GM12875 (cell line): Measurements from ENCODE around the gene CXCL1.

Experiments
- H3K4me3 ChIP-seq: one replicate; pipeline ENCODE4 v1.5.1; 2011; ENCODE audit warnings: low read depth, low read length, control low read depth
- CTCF ChIP-seq: IDR thresholded peaks from 2 replicates; pipeline ENCODE4 v1.5.1; 2011; ENCODE audit warnings: low read depth, mild to moderate bottlenecking, control low read depth, inconsistent platforms, low read length, moderate library complexity, borderline replicate concordance; ENCODE audit not compliant: insufficient read depth

Gene CXCL1

GRCh38 chr4:73832651-73833237, 36.4 kb upstream of the CXCL1 start:
- TF ChIP-seq CTCF = no peak

GRCh38 chr4:73836373-73837279, 32.6 kb upstream of the CXCL1 start, which contains the start of gene CXCL6:
Gene CXCL6 (plus strand): TSS chr4:73836678. CDS start chr4:73836751, 73 bp downstream.
- TF ChIP-seq CTCF = no peak
- H3K4me3 ChIP-seq = no peak within 1 kb of the TSS

More at GRCh38 chr4:73832651-73833237, 36.4 kb upstream of the CXCL1 start:
- H3K4me3 ChIP-seq = no peak overlapping the region

- TF ChIP-seq CTCF = no peak
- no peak overlapping the region for H3K4me3 ChIP-seq
Measured at GRCh38 chr4:73839071-73839470, 30.1 kb upstream of the CXCL1 start.

- no peak overlapping the region for H3K4me3 ChIP-seq
- TF ChIP-seq CTCF = no peak
Measured at GRCh38 chr4:73839715-73840114, 29.5 kb upstream of the CXCL1 start.

- no peak for TF ChIP-seq CTCF
- H3K4me3 ChIP-seq = no peak overlapping the region
Measured at GRCh38 chr4:73841243-73841925, 27.8 kb upstream of the CXCL1 start.

GRCh38 chr4:73842696-73843095, 26.5 kb upstream of the CXCL1 start:
- no peak overlapping the region for H3K4me3 ChIP-seq
- no peak for TF ChIP-seq CTCF
